Ectodermal cell (in vitro differentiated cells): ENCODE measurements around the gene SHISA5.
"Not testable (repeated sequence)": the region's sequence is repeated elsewhere in the genome, so short reads cannot be mapped to it uniquely, and the experiment has no call there.

ENCODE experiments used
- H3K27ac ChIP-seq: 2 replicates; pipeline ENCODE4 v1.7.0; 2013; ENCODE audit warnings: mild to moderate bottlenecking, low read depth, low read length; ENCODE audit not compliant: insufficient read depth, poor library complexity, severe bottlenecking
- H3K27me3 ChIP-seq: 2 replicates; pipeline ENCODE4 v1.7.0; 2013; ENCODE audit warnings: mild to moderate bottlenecking, low read length; ENCODE audit not compliant: insufficient read depth, control insufficient read depth, poor library complexity, severe bottlenecking
- H3K36me3 ChIP-seq: one replicate; pipeline ENCODE4 v1.7.0; 2013; ENCODE audit warnings: low read length; ENCODE audit not compliant: control insufficient read depth, insufficient read depth
- H3K4me1 ChIP-seq: one replicate; pipeline ENCODE4 v1.7.0; 2013; ENCODE audit warnings: low read length; ENCODE audit not compliant: control insufficient read depth, insufficient read depth
- H3K4me3 ChIP-seq: 2 replicates; pipeline ENCODE4 v1.7.0; 2013; ENCODE audit warnings: low read depth, low read length, control low read depth; ENCODE audit not compliant: insufficient read depth
- H3K9me3 ChIP-seq: 2 replicates; pipeline ENCODE4 v1.7.0; 2013; ENCODE audit warnings: mild to moderate bottlenecking, low read length, moderate library complexity; ENCODE audit not compliant: control insufficient read depth
- WGBS, 2 experiments: methylation state at CpG; one replicate each; pipeline ENCODE4 v1.1.7; 2013; ENCODE audit warnings: missing lambda C conversion rate in 2 of 2; 5-methylcytosine and 5-hydroxymethylcytosine counted together

Gene SHISA5

GRCh38 chr3:48503401-48504050 lies 448 bp downstream of the SHISA5 start:
- Histone ChIP-seq H3K36me3 (peaks cover 4% of the 10 kb centered on the region), H3K27ac (no peak overlapping the region), H3K4me1 (peaks cover 19% of the 10 kb centered on the region), H3K27me3 (peaks cover 7% of the 10 kb centered on the region), H3K4me3 (peak overlapping the region; percentile 73), H3K9me3 (no peaks in the 10 kb centered on the region)
- WGBS, 2 experiments = 2 to 4% methylated on average over 26 of the region's 26 CpGs

DNA sequence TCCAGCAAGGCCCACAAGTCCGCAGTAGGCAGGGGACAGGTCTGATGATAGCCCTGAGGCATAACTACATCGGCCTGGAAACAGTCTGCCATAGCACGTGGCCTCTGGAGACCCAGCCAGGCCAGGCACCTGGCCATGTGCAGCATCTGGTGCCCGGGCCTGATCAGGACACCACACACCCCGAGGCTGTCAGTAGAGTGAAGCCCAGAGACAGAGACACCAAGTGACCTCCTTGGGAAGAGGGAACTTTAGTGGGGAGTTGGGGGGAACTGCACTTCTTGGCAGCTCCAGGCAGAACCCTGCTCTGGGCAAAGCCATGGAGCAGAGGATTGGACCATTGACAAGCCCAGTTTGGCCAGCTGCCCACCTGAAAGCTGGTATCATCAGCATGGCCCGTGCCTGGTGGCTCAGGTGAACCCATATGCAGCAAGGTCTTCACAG lies 1.2 kb downstream of the SHISA5 start:
- no peak overlapping the region for H3K4me3 ChIP-seq

GRCh38 chr3:48502121-48502520 lies 1.9 kb downstream of the SHISA5 start:
- peaks cover 12% of the 10 kb centered on the region for H3K36me3 ChIP-seq
- WGBS, 2 experiments = 88 to 91% methylated on average over 5 of the region's 5 CpGs

More for the DNA sequence above, 1.2 kb downstream of the SHISA5 start:
- Histone ChIP-seq H3K36me3 (peaks cover 11% of the 10 kb centered on the region), H3K9me3 (no peaks in the 10 kb centered on the region), H3K27ac (no peak overlapping the region), H3K4me1 (peaks cover 19% of the 10 kb centered on the region), H3K27me3 (peaks cover 7% of the 10 kb centered on the region)
- WGBS, 2 experiments = 96% methylated on average over 6 of the region's 6 CpGs

DNA sequence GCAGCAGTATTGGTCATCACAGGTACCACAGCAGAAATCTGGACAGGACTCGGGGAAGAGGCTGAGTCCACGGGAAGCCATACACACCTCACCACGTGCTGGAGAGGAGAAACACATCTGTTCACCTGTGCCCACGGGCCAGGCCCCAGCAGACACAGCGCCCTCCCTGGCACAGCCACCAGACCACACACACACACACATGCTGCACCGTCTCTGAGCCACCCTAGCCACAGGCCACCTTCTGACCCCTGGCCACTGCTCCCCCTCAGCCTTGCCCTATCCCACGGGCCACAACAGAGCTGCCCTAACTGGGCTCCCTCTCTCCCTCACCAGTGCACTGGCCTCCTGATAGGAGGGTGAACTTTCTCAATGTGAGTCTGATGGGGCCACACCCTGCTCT lies 2.8 kb downstream of the SHISA5 start:
- Histone ChIP-seq H3K4me3 (no peak overlapping the region), H3K9me3 (no peaks in the 10 kb centered on the region), H3K4me1 (peaks cover 14% of the 10 kb centered on the region), H3K27ac (no peak overlapping the region), H3K36me3 (peaks cover 12% of the 10 kb centered on the region), H3K27me3 (peaks cover 7% of the 10 kb centered on the region)
- WGBS, 2 experiments = 91 to 95% methylated on average over 7 of the region's 7 CpGs

More at GRCh38 chr3:48502121-48502520, 1.9 kb downstream of the SHISA5 start:
- Histone ChIP-seq H3K4me1 (peaks cover 14% of the 10 kb centered on the region), H3K27ac (no peak overlapping the region), H3K9me3 (no peaks in the 10 kb centered on the region), H3K27me3 (peaks cover 7% of the 10 kb centered on the region), H3K4me3 (no peak overlapping the region)

- no peak overlapping the region for H3K4me3 ChIP-seq
- 94 to 96% methylated on average over 5 of the region's 5 CpGs for WGBS, 2 experiments
- H3K27ac ChIP-seq = no peak overlapping the region
- H3K9me3 ChIP-seq = no peaks in the 10 kb centered on the region
- peaks cover 12% of the 10 kb centered on the region for H3K36me3 ChIP-seq
- H3K27me3 ChIP-seq = peaks cover 7% of the 10 kb centered on the region
- H3K4me1 ChIP-seq = peaks cover 14% of the 10 kb centered on the region
These were observed 3.3 kb downstream of the SHISA5 start for GRCh38 chr3:48500656-48501055.

DNA sequence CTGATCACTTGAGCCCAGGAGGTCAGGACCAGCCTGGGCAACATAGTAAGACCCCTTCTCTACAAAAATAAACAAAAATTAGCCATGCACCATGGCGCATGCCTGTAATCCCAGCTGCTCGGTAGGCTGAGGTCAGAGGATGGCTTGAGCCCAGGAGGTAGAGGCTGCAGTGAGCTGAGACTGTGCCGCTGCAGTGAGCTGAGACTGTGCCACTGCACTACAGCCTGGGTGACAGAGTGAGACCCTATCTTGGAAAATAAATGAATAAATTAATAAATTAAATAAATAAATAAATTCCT lies 10.8 kb downstream of the SHISA5 start:
- Histone ChIP-seq H3K9me3 (no peaks in the 10 kb centered on the region), H3K27me3 (no peaks in the 10 kb centered on the region), H3K27ac (no peak overlapping the region), H3K36me3 (peaks cover 5% of the 10 kb centered on the region), H3K4me3 (no peak overlapping the region), H3K4me1 (no peaks in the 10 kb centered on the region)
- 90 to 91% methylated on average over 3 of the region's 3 CpGs for WGBS, 2 experiments

GRCh38 chr3:48492461-48493202 lies 11.3 kb downstream of the SHISA5 start:
- H3K27ac ChIP-seq = no peak overlapping the region
- H3K27me3 ChIP-seq = no peaks in the 10 kb centered on the region
- no peaks in the 10 kb centered on the region for H3K36me3 ChIP-seq
- WGBS, 2 experiments = 93% methylated on average over 7 of the region's 7 CpGs
- no peaks in the 10 kb centered on the region for H3K4me1 ChIP-seq
- no peaks in the 10 kb centered on the region for H3K9me3 ChIP-seq
- no peak overlapping the region for H3K4me3 ChIP-seq

DNA sequence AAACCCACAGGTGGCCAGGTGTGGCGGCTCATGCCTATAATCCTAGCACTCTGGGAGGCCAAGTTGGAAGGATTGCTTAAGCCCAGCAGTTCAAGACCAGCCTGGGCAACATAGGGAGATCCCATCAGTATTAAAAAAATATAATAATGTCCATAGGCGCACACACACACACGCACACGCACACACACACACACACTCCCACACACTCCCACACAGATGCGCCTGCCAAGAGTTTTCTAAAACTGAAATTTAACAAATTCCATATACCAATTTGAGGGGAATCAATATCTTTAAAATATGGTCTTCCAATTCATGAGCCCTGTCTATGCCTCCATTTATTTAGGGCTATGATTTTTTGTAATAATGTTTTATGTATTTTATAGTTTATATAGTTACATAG lies 17.0 kb downstream of the SHISA5 start:
- no peaks in the 10 kb centered on the region for H3K9me3 ChIP-seq
- no peak overlapping the region for H3K4me3 ChIP-seq
- H3K36me3 ChIP-seq = no peaks in the 10 kb centered on the region
- H3K27me3 ChIP-seq = no peaks in the 10 kb centered on the region
- H3K27ac ChIP-seq = no peak overlapping the region
- H3K4me1 ChIP-seq = no peaks in the 10 kb centered on the region
- WGBS, 2 experiments = 92 to 93% methylated on average over 5 of the region's 5 CpGs

- H3K9me3 ChIP-seq, H3K36me3 ChIP-seq, H3K27me3 ChIP-seq, H3K4me1 ChIP-seq, H3K4me3 ChIP-seq, H3K27ac ChIP-seq: not testable (repeated sequence)
- WGBS, 2 experiments = 89 to 94% methylated on average over 6 of the region's 6 CpGs
These were observed 21.2 kb downstream of the SHISA5 start for GRCh38 chr3:48482822-48483221.

DNA sequence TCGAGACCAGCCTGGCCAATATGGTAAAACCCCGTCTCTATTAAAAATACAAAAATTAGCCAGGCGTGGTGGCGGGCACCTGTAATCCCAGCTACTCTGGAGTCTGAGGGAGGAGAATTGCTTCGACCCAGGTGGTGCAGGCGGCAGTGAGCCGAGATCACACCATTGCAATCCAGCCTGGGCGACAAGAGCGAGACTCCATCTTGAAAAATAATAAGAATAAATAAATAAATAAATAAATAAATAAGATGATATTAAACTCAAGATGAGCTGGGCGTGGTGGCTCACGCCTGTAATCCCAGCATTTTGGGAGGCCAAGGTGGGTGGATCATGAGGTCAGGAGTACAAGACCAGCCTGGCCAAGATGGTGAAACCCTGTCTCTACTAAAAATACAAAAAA lies 23.1 kb downstream of the SHISA5 start:
- WGBS, 2 experiments = 89 to 95% methylated on average over 9 of the region's 11 CpGs
- H3K36me3 ChIP-seq, H3K27me3 ChIP-seq, H3K9me3 ChIP-seq, H3K27ac ChIP-seq, H3K4me1 ChIP-seq, H3K4me3 ChIP-seq: not testable (repeated sequence)
